GM21381 (cell line): ENCODE measurements around the gene SV2C.

Source experiments
- ATAC-seq: cut with Tn5 transposase; IDR thresholded peaks from one replicate; pipeline ENCODE4 v1.9.1; 2021; ENCODE audit warnings: mild to moderate bottlenecking, moderate library complexity; ENCODE audit not compliant: unreplicated experiment

The SV2C gene

GRCh38 chr5:76402251-76402885 lies 319.2 kb downstream of the SV2C start:
- peak; percentile 33 for ATAC-seq

GRCh38 chr5:76402886-76403765 lies 319.9 kb downstream of the SV2C start, which contains the start of gene IQGAP2:
Gene IQGAP2, plus strand, starts transcription at chr5:76403285. Its CDS starts 261 bp downstream, at chr5:76403546.
- ATAC-seq = peak; percentile 59
